Esophagus (tissue), 2 donors: ENCODE measurements around the gene GRIK3. TPM values are rescaled to one million over a fixed set of nuclear protein-coding genes. Genes with fewer than 3 reads are reported as not detected.
"Not testable (repeated sequence)": the region's sequence is repeated elsewhere in the genome, so short reads cannot be mapped to it uniquely, and the experiment has no call there.

Experiments
- H3K27ac ChIP-seq, 2 donors: one replicate each; pipeline ENCODE4 v1.5.1; 2013; ENCODE audit warnings: low read depth in 2 of 2, mild to moderate bottlenecking in 2 of 2, inconsistent platforms in 1 of 2, low read length in 1 of 2, moderate library complexity in 1 of 2
- H3K27me3 ChIP-seq, 2 donors: one replicate each; pipeline ENCODE4 v1.6.1; 2013; ENCODE audit warnings: low read length in 2 of 2, control low read depth in 1 of 2, mild to moderate bottlenecking in 1 of 2; ENCODE audit not compliant: insufficient read depth in 2 of 2, control insufficient read depth in 1 of 2
- H3K36me3 ChIP-seq, 2 donors: one replicate each; pipeline ENCODE4 v1.6.1; 2013; ENCODE audit warnings: low read length in 1 of 2; ENCODE audit not compliant: control insufficient read depth in 2 of 2, insufficient read depth in 2 of 2
- H3K4me1 ChIP-seq, 2 donors: one replicate each; pipeline ENCODE4 v1.6.1; 2013; ENCODE audit warnings: low read length in 1 of 2; ENCODE audit not compliant: control insufficient read depth in 2 of 2, insufficient read depth in 2 of 2
- H3K4me3 ChIP-seq, 2 donors: one replicate each; pipeline ENCODE4 v1.5.1; 2013; ENCODE audit warnings: low read length in 2 of 2, mild to moderate bottlenecking in 2 of 2, low read depth in 1 of 2, moderate library complexity in 1 of 2
- H3K9me3 ChIP-seq, 2 donors: one replicate each; pipeline ENCODE4 v1.6.1; 2013; ENCODE audit warnings: mild to moderate bottlenecking in 2 of 2, low read depth in 1 of 2, low read length in 1 of 2, moderate library complexity in 1 of 2; ENCODE audit not compliant: control insufficient read depth in 2 of 2, insufficient read depth in 1 of 2
- WGBS, 2 donors: extraction: QIAGEN DNeasy Blood & Tissue Kit; methylation state at CpG; one replicate each; pipeline ENCODE4 v1.1.7; 2013; 5-methylcytosine and 5-hydroxymethylcytosine counted together
- polyA plus RNA-seq, 2 donors: library from polyadenylated mRNA; stranded (reverse); fragments of 200-250 nt; gene quantifications; one replicate each; pipeline ENCODE4 v1.2.3, GENCODE V29; 2013
- donor health status: healthy with polysubstance abuse.
- donor health status: Bipolar disorder and iron deficiency.

Gene GRIK3
- polyA plus RNA-seq, 2 donors: 0.13 to 0.16 TPM

GRCh38 chr1:36922071-36922470, 112.2 kb downstream of the GRIK3 start:
- peaks cover 0 to 2% of the 10 kb centered on the region in 2 donors for H3K9me3 ChIP-seq
- H3K4me1 ChIP-seq: no peaks in the 10 kb centered on the region
- 49 to 60% methylated on average over 5 of the region's 5 CpGs for WGBS, 2 donors
- no peaks in the 10 kb centered on the region for H3K36me3 ChIP-seq
- no peak overlapping the region for H3K4me3 ChIP-seq
- H3K27me3 ChIP-seq: no peaks in the 10 kb centered on the region
- H3K27ac ChIP-seq: no peak overlapping the region

DNA sequence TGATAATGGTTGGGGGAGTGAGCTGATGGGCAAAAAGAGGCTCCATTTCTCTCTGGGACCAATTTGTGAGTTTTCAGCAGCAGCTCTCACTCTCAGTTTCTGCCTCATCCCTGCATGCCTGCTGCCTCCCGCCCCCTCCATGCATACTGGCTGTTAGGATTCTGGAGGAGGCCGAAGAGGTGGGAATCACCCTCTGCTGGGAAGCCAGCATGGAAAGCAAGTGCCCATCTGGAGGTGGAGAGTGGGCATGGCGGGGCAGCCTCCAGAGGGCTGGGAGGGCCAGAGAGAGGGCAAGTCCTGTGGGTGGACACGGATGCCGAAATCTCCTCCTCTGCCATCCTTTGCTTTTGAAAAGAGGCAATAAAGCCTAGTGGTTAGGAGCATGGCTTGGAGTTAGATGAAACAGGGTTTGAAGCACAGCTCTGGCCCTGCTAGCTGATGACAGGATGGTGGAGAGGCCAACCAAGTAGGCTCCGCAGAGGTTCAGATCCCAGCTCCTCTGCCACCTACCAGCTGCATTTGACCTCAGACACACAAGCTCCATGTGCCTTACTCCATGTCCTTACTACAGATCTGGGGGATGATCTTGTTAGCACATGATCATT, 113.4 kb downstream of the GRIK3 start:
- no peaks in the 10 kb centered on the region for H3K4me1 ChIP-seq
- H3K4me3 ChIP-seq: no peak overlapping the region
- no peaks in the 10 kb centered on the region for H3K36me3 ChIP-seq
- H3K27ac ChIP-seq: no peak overlapping the region
- H3K9me3 ChIP-seq: peaks cover 0 to 2% of the 10 kb centered on the region in 2 donors
- 77 to 83% methylated on average over 6 of the region's 6 CpGs for WGBS, 2 donors
- no peaks in the 10 kb centered on the region for H3K27me3 ChIP-seq

- no peaks in the 10 kb centered on the region for H3K36me3 ChIP-seq
- H3K4me3 ChIP-seq: no peak overlapping the region
- H3K27me3 ChIP-seq: no peaks in the 10 kb centered on the region
- WGBS, 2 donors: 75 to 79% methylated on average over 3 of the region's 3 CpGs
- H3K4me1 ChIP-seq: no peaks in the 10 kb centered on the region
- peaks cover 0 to 2% of the 10 kb centered on the region in 2 donors for H3K9me3 ChIP-seq
- no peak overlapping the region for H3K27ac ChIP-seq
These were observed 113.9 kb downstream of the GRIK3 start for GRCh38 chr1:36920371-36920770.

DNA sequence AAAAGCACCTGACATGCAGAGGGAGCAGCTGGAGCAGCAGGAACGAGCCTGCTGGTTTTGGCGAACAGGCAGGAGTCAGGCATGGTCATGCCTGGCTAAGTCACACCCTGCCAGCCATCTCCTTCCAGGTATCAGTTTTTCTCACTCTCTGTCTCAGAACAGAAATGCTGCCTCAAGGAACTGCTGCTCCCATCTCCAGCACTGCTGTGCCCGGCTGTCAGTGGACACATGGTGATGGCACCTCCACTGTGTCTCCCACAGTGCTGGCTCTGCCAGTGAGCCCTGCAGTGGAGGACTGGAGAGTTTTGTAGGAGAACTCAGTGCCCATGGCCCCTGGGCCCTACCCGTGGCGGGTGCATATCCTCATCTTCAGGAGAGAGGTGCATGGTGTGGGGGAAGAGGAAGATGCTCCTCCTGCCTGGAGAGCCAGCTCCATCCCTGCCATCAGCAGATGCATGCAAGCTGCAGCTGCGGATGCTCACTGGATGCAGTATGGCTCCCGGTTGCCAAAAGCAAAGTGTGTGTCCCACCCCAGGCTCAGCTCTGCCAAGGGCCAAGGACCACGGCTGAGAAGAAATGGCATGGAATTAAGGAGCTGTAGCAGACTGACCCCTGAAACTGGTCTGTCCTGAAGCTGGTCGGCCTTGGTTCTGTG, 114.7 kb downstream of the GRIK3 start:
- Histone ChIP-seq H3K27me3 (no peaks in the 10 kb centered on the region), H3K4me1 (no peaks in the 10 kb centered on the region), H3K36me3 (no peaks in the 10 kb centered on the region), H3K9me3 (peaks cover 0 to 2% of the 10 kb centered on the region in 2 donors), H3K27ac (no peak overlapping the region), H3K4me3 (no peak overlapping the region)
- 57 to 62% methylated on average over 9 of the region's 9 CpGs for WGBS, 2 donors

- peaks cover 0 to 2% of the 10 kb centered on the region in 2 donors for H3K9me3 ChIP-seq
- H3K27me3 ChIP-seq: no peaks in the 10 kb centered on the region
- no peak overlapping the region for H3K27ac ChIP-seq
- no peaks in the 10 kb centered on the region for H3K36me3 ChIP-seq
- no peaks in the 10 kb centered on the region for H3K4me1 ChIP-seq
- WGBS, 2 donors: 71 to 75% methylated on average over 4 of the region's 4 CpGs
- no peak overlapping the region for H3K4me3 ChIP-seq
These were observed 115.7 kb downstream of the GRIK3 start for GRCh38 chr1:36918604-36919003.

DNA sequence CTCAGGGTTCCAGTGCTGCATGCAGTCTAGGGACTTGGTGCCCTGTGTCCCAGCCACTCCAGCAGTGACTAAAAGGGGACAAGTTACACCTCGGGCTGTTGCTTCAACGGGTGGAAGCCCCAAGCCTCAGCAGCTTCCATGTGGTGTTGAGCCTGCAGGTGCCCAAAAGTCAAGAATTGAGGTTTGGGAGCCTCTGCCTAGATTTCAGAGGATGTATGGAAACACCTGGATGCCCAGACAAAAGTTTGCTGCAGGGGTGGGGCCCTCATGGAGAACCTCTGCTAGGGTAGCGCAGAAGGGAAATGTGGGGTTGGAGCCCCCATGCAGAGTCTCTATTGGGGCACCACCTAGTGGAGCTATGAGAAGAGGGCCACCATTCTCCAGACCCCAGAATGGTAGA, 117.8 kb downstream of the GRIK3 start:
- H3K4me3 ChIP-seq, H3K4me1 ChIP-seq, H3K27me3 ChIP-seq, H3K9me3 ChIP-seq, H3K27ac ChIP-seq, H3K36me3 ChIP-seq: not testable (repeated sequence)
- whole genome bisulfite sequencing, 2 donors: 87 to 88% methylated on average over 3 of the region's 3 CpGs

GRCh38 chr1:36913484-36914060, 120.7 kb downstream of the GRIK3 start:
- Histone ChIP-seq H3K9me3 (no peaks in the 10 kb centered on the region), H3K27me3 (no peaks in the 10 kb centered on the region), H3K4me3 (no peak overlapping the region), H3K27ac (no peak overlapping the region), H3K4me1 (no peaks in the 10 kb centered on the region), H3K36me3 (no peaks in the 10 kb centered on the region)
- WGBS, 2 donors: 28% methylated on average over 4 of the region's 4 CpGs

- no peaks in the 10 kb centered on the region for H3K4me1 ChIP-seq
- H3K4me3 ChIP-seq: no peak overlapping the region
- H3K36me3 ChIP-seq: no peaks in the 10 kb centered on the region
- H3K27ac ChIP-seq: no peak overlapping the region
- 64 to 66% methylated on average over 5 of the region's 5 CpGs for WGBS, 2 donors
- no peaks in the 10 kb centered on the region for H3K27me3 ChIP-seq
- H3K9me3 ChIP-seq: no peaks in the 10 kb centered on the region
These were observed 121.3 kb downstream of the GRIK3 start for GRCh38 chr1:36913016-36913415.

DNA sequence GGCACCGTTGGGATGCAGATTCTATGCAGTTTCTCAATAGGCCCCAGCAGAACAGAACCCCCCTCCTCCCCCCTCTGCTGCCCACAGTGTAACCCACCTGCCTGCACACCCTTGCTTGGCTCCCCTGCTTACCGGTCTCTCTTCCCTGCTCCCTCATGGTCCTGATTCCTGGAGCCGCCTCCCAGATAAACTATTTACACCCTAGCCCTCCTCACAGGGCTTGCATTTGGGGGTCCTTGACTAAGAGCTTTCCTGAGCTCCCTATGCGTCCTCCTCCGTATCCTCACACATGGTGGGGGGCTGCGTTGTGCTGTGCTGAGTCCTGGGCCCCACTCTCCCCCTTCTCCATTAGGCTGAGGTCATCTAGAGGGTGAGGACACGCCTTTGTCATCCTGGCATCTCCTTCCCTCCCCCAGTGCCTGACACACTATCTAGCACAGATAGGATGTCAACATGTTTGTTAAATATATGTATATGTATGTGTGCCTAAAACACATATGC, 121.9 kb downstream of the GRIK3 start:
- Histone ChIP-seq H3K4me3 (no peak overlapping the region), H3K4me1 (no peaks in the 10 kb centered on the region), H3K36me3 (no peaks in the 10 kb centered on the region), H3K27ac (no peak overlapping the region), H3K9me3 (no peaks in the 10 kb centered on the region), H3K27me3 (no peaks in the 10 kb centered on the region)
- WGBS, 2 donors: 52% methylated on average over 7 of the region's 7 CpGs
